Peyer's patch (tissue), 4 donors: Measurements from ENCODE around the gene FBXW9. TPM values are rescaled to one million over a fixed set of nuclear protein-coding genes. Genes with fewer than 3 reads are reported as not detected.
"Not testable (repeated sequence)": the region's sequence is repeated elsewhere in the genome, so short reads cannot be mapped to it uniquely, and the experiment has no call there.

Source experiments
- DNase-seq, 3 donors: peaks; one replicate each; pipeline ENCODE4 v3.0.0-alpha.2; 2017 to 2019
- H3K27ac ChIP-seq, 4 donors: fragments of 200-600 bp; sonication (generic); one replicate each; pipeline ENCODE4 v1.5.1; 2016 to 2019
- H3K27me3 ChIP-seq, 2 donors: fragments of 200-600 bp; sonication (generic); one replicate each; pipeline ENCODE4 v1.5.1; 2019
- H3K36me3 ChIP-seq, 3 donors: fragments of 200-600 bp; sonication (generic); one replicate each; pipeline ENCODE4 v1.5.1; 2016 to 2019
- H3K4me1 ChIP-seq, 4 donors: fragments of 200-600 bp; sonication (generic); one replicate each; pipeline ENCODE4 v1.5.1; 2016 to 2019
- H3K4me3 ChIP-seq, 4 donors: fragments of 200-600 bp; sonication (generic); 1 replicate in 3 of 4; 2 replicates in 1 of 4; pipeline ENCODE4 v1.5.1; 2016 to 2019; ENCODE audit warnings: mild to moderate bottlenecking in 1 of 4
- H3K9me3 ChIP-seq, 4 donors: fragments of 200-600 bp; sonication (generic); one replicate each; pipeline ENCODE4 v1.5.1; 2016 to 2019; ENCODE audit warnings: mild to moderate bottlenecking in 1 of 4
- CTCF ChIP-seq, 6 experiments: fragments of 450-650 bp in 4 of 6; fragments of 200-600 bp in 2 of 6; sonication (generic) in 1 of 6; IDR thresholded peaks; one replicate each; pipeline ENCODE4 v1.5.1; 2017 to 2019; ENCODE audit warnings: antibody characterized with exemption in 6 of 6, mild to moderate bottlenecking in 3 of 6, moderate library complexity in 1 of 6
- POLR2A ChIP-seq, 2 donors: fragments of 450-650 bp; IDR thresholded peaks; one replicate each; pipeline ENCODE4 v1.5.1; 2017; ENCODE audit warnings: antibody characterized with exemption in 2 of 2, mild to moderate bottlenecking in 2 of 2, moderate library complexity in 2 of 2
- total RNA-seq, 4 donors: library from RNA; depleted of rRNA; stranded (reverse); fragments of >200 nt; gene quantifications; one replicate each; pipeline ENCODE4 v1.1.0, GENCODE V29; 2016

Gene FBXW9
- total RNA-seq, 4 donors from 2014 or later, result 6.3 to 9.9 (median 7.0) TPM; not detected in 1

DNA sequence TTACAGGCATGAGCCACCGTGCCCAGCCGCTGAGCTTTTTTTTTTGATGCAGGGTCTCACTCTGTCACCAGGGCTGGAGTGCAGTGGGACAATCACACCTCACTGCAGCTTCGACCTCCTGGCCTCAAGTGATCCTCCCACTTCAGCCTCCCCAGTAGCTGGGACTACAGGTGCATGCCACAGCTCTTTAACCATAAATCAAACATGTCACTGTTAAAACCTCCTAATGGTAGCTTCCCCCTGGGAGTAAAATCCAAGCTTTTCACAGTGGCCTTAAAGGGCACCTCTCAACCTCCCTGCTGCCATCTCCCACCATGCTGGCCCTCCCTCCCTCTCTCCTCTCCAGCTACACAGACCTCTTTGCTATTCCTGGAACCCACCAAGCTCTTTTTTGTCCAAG lies 10.6 kb downstream of the FBXW9 start:
- TF ChIP-seq POLR2A (IDR thresholded peaks at IDR 0.05), result no peak
- TF ChIP-seq CTCF (IDR thresholded peaks at IDR 0.05), result no peak
- Histone ChIP-seq H3K4me1 (peaks cover 0 to 3% (median 0%) of the 10 kb centered on the region in 4 donors), H3K36me3 (no peaks in the 10 kb centered on the region), H3K27ac (no peak overlapping the region), H3K4me3 (no peak overlapping the region), H3K27me3 (no peaks in the 10 kb centered on the region), H3K9me3 (no peaks in the 10 kb centered on the region)
- no peak for DNase-seq

DNA sequence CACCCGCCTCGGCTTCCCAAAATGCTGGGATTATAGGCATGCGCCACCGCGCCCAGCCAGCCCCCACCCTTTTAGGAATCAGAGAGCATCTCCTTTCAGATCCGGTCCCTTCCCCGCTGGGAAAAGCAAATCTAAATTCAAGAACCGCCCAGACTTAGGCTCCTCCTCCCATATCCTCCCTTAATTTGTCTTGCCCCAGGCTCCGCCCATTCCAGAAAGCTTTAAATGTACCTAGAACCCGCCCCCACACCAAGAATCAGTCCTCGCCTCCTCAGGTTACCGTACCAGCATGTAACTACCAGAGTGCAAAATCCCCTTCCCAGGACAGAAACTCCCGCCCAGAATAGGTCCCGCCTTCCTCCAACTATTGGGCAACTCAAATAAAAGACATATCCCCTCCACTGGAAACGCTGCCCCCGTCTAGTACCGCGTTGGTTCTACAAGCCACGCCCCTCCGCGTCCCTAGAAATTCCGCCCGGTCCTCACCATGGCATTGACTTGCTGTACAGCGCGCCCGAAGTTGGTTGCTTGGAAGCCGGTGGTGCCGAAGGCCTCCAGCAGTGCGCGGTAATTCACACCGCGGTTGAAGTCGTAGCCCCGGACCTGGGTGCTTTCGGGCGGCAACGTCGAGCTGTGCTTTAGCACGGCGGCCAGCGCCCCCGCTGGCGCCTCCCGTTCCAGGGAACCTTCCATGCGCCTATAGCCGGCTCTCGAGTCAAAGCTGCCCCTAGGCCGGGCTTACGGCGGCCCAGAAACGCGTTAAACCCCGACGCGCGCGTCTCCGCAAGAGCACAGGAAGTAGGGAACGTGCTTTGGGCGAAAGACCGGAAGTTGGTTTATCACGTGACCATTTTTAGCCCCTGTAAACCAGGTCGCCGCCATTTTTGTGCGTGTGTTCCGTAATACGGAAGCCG lies 15.1 kb downstream of the FBXW9 start, which contains the start of gene DHPS:
Gene DHPS, minus strand, starts transcription at position 807 of the 914 bp plus-strand sequence. Its CDS starts 114 bp downstream, at position 693.
- H3K27ac ChIP-seq, result peak within 1 kb of the TSS; percentile 86 to 99 (median 99)
- peak within 1 kb of the TSS; percentile 67 to 100 (median 96) for H3K4me3 ChIP-seq
- H3K9me3 ChIP-seq, result no peaks in the 10 kb centered on the region
- no peaks in the 10 kb centered on the region for H3K27me3 ChIP-seq
- peak; percentile 88 to 98 (median 96) for DNase-seq
- TF ChIP-seq POLR2A (IDR thresholded peaks at IDR 0.05), result peak; percentile 31 to 42
- TF ChIP-seq CTCF (IDR thresholded peaks at IDR 0.05), result peak in 1 of 6 experiments; percentile 2
- peaks cover 0 to 37% (median 2%) of the 10 kb centered on the region in 3 donors for H3K36me3 ChIP-seq
- H3K4me1 ChIP-seq, result peaks cover 0 to 13% (median 0%) of the 10 kb centered on the region in 4 donors

- Histone ChIP-seq H3K4me1 (peaks cover 0 to 13% (median 0%) of the 10 kb centered on the region in 4 donors), H3K4me3 (no peak overlapping the region), H3K27ac (no peak overlapping the region), H3K36me3 (peaks cover 0 to 49% (median 2%) of the 10 kb centered on the region in 3 donors), H3K27me3 (no peaks in the 10 kb centered on the region), H3K9me3 (no peaks in the 10 kb centered on the region)
- TF ChIP-seq POLR2A (IDR thresholded peaks at IDR 0.05), result no peak
- no peak for TF ChIP-seq CTCF (IDR thresholded peaks at IDR 0.05)
- DNase-seq, result no peak
Observed at GRCh38 chr19:12680034-12680433, 16.4 kb downstream of the FBXW9 start.

- H3K9me3 ChIP-seq, DNase-seq, H3K4me3 ChIP-seq, H3K27me3 ChIP-seq, H3K27ac ChIP-seq: not testable (repeated sequence)
- Histone ChIP-seq H3K36me3 (peaks cover 0 to 67% (median 2%) of the 10 kb centered on the region in 3 donors), H3K4me1 (peaks cover 0 to 13% (median 0%) of the 10 kb centered on the region in 4 donors)
Observed at GRCh38 chr19:12678039-12678438, 18.4 kb downstream of the FBXW9 start.

- H3K4me1 ChIP-seq, result peaks cover 0 to 13% (median 0%) of the 10 kb centered on the region in 4 donors
- no peak overlapping the region for H3K27ac ChIP-seq
- H3K36me3 ChIP-seq, result peaks cover 0 to 74% (median 2%) of the 10 kb centered on the region in 3 donors
- H3K9me3 ChIP-seq, result no peaks in the 10 kb centered on the region
- TF ChIP-seq POLR2A (IDR thresholded peaks at IDR 0.05) (no peak), CTCF (IDR thresholded peaks at IDR 0.05) (no peak)
- DNase-seq, result no peak
- no peaks in the 10 kb centered on the region for H3K27me3 ChIP-seq
- no peak overlapping the region for H3K4me3 ChIP-seq
Observed at GRCh38 chr19:12676928-12677327, 19.5 kb downstream of the FBXW9 start.

DNA sequence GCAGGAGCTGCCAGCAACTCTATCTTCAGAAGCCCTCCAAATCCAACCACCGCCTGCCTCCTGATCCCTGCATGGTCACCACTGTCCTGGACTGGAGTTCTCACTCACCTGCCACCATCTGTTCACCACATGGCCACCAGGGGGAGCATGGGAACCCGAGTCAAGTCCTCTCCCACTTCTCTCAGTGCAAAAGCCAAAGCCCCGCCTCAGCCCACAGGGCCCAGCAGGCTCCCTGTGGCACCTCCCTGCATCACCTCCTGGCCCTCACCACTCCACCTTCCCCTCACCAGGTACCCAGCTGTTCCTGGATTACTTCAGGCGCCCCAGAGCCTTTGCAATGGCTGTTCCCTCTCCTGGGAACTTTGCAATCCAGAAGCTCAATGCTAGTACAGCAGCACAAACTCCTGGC lies 20.0 kb downstream of the FBXW9 start:
- peak; percentile 86 to 93 (median 87) for DNase-seq
- Histone ChIP-seq H3K36me3 (peaks cover 0 to 74% (median 2%) of the 10 kb centered on the region in 3 donors), H3K4me1 (peaks cover 0 to 13% (median 0%) of the 10 kb centered on the region in 4 donors), H3K27me3 (no peaks in the 10 kb centered on the region), H3K4me3 (no peak overlapping the region), H3K9me3 (no peaks in the 10 kb centered on the region), H3K27ac (no peak overlapping the region)
- TF ChIP-seq CTCF (IDR thresholded peaks at IDR 0.05) (peak; percentile 77 to 88 (median 80)), POLR2A (IDR thresholded peaks at IDR 0.05) (no peak)
